BJ (cell line): ENCODE data around the gene RCN1. TPM values are rescaled to one million over a fixed set of nuclear protein-coding genes. Genes with fewer than 3 reads are reported as not detected.

Source experiments
- CTCF ChIA-PET: fragments of 350-600 bp; formaldehyde crosslinking; extraction: SDS; loops from one replicate; lab custom pipeline; 2021; ENCODE audit warnings: antibody characterized with exemption, inconsistent platforms; lab: Yijun Ruan, JAX
- POLR2A ChIA-PET: fragments of 300-600 bp; sonication (Branson Sonifier 250); formaldehyde crosslinking; extraction: SDS; loops from one replicate; lab custom pipeline; 2021; ENCODE audit warnings: antibody characterized with exemption; lab: Charles Lee
- DNase-seq: peaks from one replicate; pipeline ENCODE4 v3.0.0-alpha.2; 2011; ENCODE audit warnings: low read depth
- H3K27me3 ChIP-seq: 2 replicates; pipeline ENCODE4 v1.6.0; 2011; ENCODE audit warnings: low read length; ENCODE audit not compliant: control insufficient read depth, insufficient read depth
- H3K36me3 ChIP-seq: 2 replicates; pipeline ENCODE4 v1.5.1; 2011; ENCODE audit warnings: low read length; ENCODE audit not compliant: control insufficient read depth, insufficient read depth
- H3K4me3 ChIP-seq: 2 replicates; pipeline ENCODE4 v1.5.1; 2011; ENCODE audit warnings: low read depth, mild to moderate bottlenecking, control low read depth, low read length
- CTCF ChIP-seq: IDR thresholded peaks from 2 replicates; pipeline ENCODE4 v1.5.1; 2011; ENCODE audit warnings: low read depth, mild to moderate bottlenecking, control low read depth, inconsistent platforms, low read length, moderate library complexity; ENCODE audit not compliant: insufficient read depth
- polyA minus RNA-seq: library from RNA; depleted of rRNA, polyadenylated mRNA; stranded (reverse); fragments of >200 nt; gene quantifications from 2 replicates; pipeline ENCODE4 v1.2.3, GENCODE V29; 2011; rRNA and poly(A)+ RNA removed
- polyA plus RNA-seq: library from polyadenylated mRNA; depleted of rRNA; stranded (reverse); fragments of >200 nt; gene quantifications from 2 replicates; pipeline ENCODE4 v1.2.3, GENCODE V29; 2011; rRNA removed

The RCN1 gene
- polyA plus RNA-seq (131 and 262 TPM in 2 replicates), polyA minus RNA-seq (89.9 and 107 TPM in 2 replicates)

DNA sequence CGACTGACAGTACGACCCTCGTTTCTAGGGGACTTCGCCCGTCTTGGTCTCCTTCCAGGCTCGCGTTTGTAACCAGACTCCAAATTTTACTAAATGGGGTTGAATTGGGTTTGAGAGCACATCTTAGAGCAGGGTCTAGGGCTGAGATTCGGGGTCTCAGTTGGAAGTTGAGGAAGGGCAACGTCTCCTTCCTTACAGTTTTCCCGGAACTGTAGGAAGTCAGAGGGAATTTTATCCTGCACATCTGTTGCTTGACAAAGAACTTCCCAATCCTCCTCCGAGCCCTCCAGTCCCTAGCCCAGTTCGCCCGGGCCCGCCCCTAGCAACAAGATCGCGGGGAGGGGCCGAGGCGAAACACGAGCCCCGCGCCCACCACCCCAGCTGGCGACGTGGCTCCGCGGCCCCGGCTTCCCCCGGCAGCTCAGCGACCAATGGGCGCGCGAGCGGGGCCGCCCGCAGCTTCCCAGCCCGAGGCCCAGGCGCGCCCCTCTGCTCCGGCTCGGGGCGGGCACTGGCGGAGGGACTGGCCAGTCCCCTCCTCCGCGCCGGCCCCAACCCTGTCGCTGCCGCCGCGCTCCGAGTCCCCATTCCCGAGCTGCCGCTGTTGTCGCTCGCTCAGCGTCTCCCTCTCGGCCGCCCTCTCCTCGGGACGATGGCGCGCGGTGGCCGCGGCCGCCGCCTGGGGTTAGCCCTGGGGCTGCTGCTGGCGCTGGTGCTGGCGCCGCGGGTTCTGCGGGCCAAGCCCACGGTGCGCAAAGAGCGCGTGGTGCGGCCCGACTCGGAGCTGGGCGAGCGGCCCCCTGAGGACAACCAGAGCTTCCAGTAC, at the start of gene RCN1:
TSS of gene RCN1 (plus strand) at position 530 of the 826 bp plus-strand sequence. CDS start at position 653, 123 bp downstream.
- TF ChIP-seq CTCF = no peak
- peaks cover 2% of the 10 kb centered on the region; the same call in 1 of the 2 replicates for H3K36me3 ChIP-seq
- CTCF ChIA-PET = interaction anchor here (1.0 to 3.8 kb wide), 2 partner anchors 19 to 39 kb away, joined by 3 to 12 read pairs; no protein-coding TSS in a partner anchor
- H3K4me3 ChIP-seq = peak within 1 kb of the TSS; percentile 66
- H3K27me3 ChIP-seq = no peaks in the 10 kb centered on the region
- POLR2A ChIA-PET = interaction anchor here (0.6 to 0.7 kb wide), 2 partner anchors 15 to 46 kb away, joined by 3 read pairs; no protein-coding TSS in a partner anchor
- no peak for DNase-seq

GRCh38 chr11:32043737-32044136, 47.1 kb upstream of the RCN1 start:
- DNase-seq = no peak
- no peak overlapping the region for H3K4me3 ChIP-seq
- POLR2A ChIA-PET = no interaction called here
- peaks cover 4% of the 10 kb centered on the region for H3K27me3 ChIP-seq
- TF ChIP-seq CTCF = no peak
- CTCF ChIA-PET = interaction anchor here (1.3 to 6.2 kb wide), 4 partner anchors 8 to 131 kb away, joined by 5 to 51 read pairs (median 6); no protein-coding TSS in a partner anchor
- H3K36me3 ChIP-seq = no peaks in the 10 kb centered on the region

- H3K27me3 ChIP-seq = peaks cover 4% of the 10 kb centered on the region
- TF ChIP-seq CTCF = no peak
- POLR2A ChIA-PET = no interaction called here
- no peaks in the 10 kb centered on the region for H3K36me3 ChIP-seq
- DNase-seq = no peak
- no peak overlapping the region for H3K4me3 ChIP-seq
- CTCF ChIA-PET = interaction anchor here (1.3 to 6.2 kb wide), 5 partner anchors 8 to 131 kb away, joined by 3 to 51 read pairs (median 5); no protein-coding TSS in a partner anchor
Observed at GRCh38 chr11:32044158-32044863, 46.6 kb upstream of the RCN1 start.

DNA sequence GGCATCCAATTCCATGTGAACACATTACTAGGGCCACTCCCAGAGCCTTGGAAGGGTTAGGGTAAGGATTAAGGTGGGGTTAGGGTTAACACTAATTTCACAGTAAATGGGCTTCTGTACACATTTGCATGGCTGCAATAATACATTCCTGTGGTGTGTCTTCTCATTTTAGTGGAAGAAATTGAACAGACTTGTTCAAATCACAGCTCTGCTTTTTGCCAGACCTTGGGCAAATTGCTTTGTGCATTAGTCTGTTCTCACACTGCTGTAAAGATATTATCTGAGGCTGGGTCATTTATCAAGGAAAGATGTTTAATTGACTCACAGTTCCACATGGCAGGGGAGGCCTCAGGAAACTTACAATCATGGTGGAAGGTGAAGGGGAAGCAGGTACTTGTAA, 45.4 kb upstream of the RCN1 start:
- POLR2A ChIA-PET = no interaction called here
- H3K27me3 ChIP-seq = peaks cover 4% of the 10 kb centered on the region
- no peak for TF ChIP-seq CTCF
- CTCF ChIA-PET = interaction anchor here (1.4 to 6.2 kb wide), 3 partner anchors 10 to 129 kb away, joined by 3 to 51 read pairs (median 4); no protein-coding TSS in a partner anchor
- H3K4me3 ChIP-seq = no peak overlapping the region
- no peaks in the 10 kb centered on the region for H3K36me3 ChIP-seq
- DNase-seq = no peak
